C1 segment of cervical spinal cord (tissue), 14 donors: ENCODE data around the gene LYZL4.
A peak's percentile ranks its signal among the peaks of the same experiment; 100 is the strongest.

Experiments used
- DNase-seq, 14 donors: peaks; one replicate each; lab custom pipeline; 2025; lab: John Stamatoyannopoulos, UW

LYZL4 gene

GRCh38 chr3:42410370-42411131 is at the start of gene LYZL4:
Gene LYZL4 (minus strand): TSS chr3:42410610. CDS start chr3:42407251, 3,359 bp downstream.
- peak in 1 of 14 donors; percentile 14 for DNase-seq

GRCh38 chr3:42459151-42459550 is 48.7 kb upstream of the LYZL4 start:
- DNase-seq: no peak

GRCh38 chr3:42456211-42456610 is 45.8 kb upstream of the LYZL4 start:
- DNase-seq: no peak

GRCh38 chr3:42451546-42452230 is 41.3 kb upstream of the LYZL4 start:
- peak in 1 of 14 donors; percentile 20 for DNase-seq

- DNase-seq: no peak
Observed at GRCh38 chr3:42451116-42451515, 40.7 kb upstream of the LYZL4 start.

- DNase-seq: no peak
Observed at GRCh38 chr3:42450567-42450966, 40.2 kb upstream of the LYZL4 start.

GRCh38 chr3:42447481-42447880 is 37.1 kb upstream of the LYZL4 start:
- DNase-seq: no peak

GRCh38 chr3:42446111-42447050 is 36.0 kb upstream of the LYZL4 start:
- DNase-seq: no peak

GRCh38 chr3:42443819-42444436 is 33.5 kb upstream of the LYZL4 start:
- DNase-seq: peak in 13 of 14 donors; percentile 13 to 82 (median 47)

GRCh38 chr3:42443292-42443691 is 32.9 kb upstream of the LYZL4 start:
- DNase-seq: no peak

- DNase-seq: no peak
Observed at GRCh38 chr3:42442640-42443039, 32.2 kb upstream of the LYZL4 start.

GRCh38 chr3:42441791-42442190 is 31.4 kb upstream of the LYZL4 start:
- DNase-seq: no peak

- DNase-seq: no peak
Observed at GRCh38 chr3:42440924-42441323, 30.5 kb upstream of the LYZL4 start.

- peak in 2 of 14 donors; percentile 4 to 14 for DNase-seq
Observed at GRCh38 chr3:42439261-42440115, 29.1 kb upstream of the LYZL4 start.

- DNase-seq: no peak
Observed at GRCh38 chr3:42438758-42439157, 28.3 kb upstream of the LYZL4 start.

- no peak for DNase-seq
Observed at GRCh38 chr3:42438193-42438592, 27.8 kb upstream of the LYZL4 start.

- DNase-seq: no peak
Observed at GRCh38 chr3:42434777-42435380, 24.5 kb upstream of the LYZL4 start.

- DNase-seq: no peak
Observed at GRCh38 chr3:42432485-42432884, 22.1 kb upstream of the LYZL4 start.

- no peak for DNase-seq
Observed at GRCh38 chr3:42430781-42431532, 20.5 kb upstream of the LYZL4 start.
